Spinal cord (tissue), 10 donors: ENCODE results near the gene NUP155. TPM values are rescaled to one million over a fixed set of nuclear protein-coding genes. Genes with fewer than 3 reads are reported as not detected.
"Not testable (repeated sequence)": the region's sequence is repeated elsewhere in the genome, so short reads cannot be mapped to it uniquely, and the experiment has no call there.

Source experiments
- DNase-seq, 6 donors: peaks; one replicate each; pipeline versions ENCODE4 v3.0.0 to v3.0.0-alpha.2; 2013 to 2015; ENCODE audit warnings: low spot score in 6 of 6, low read depth in 4 of 6
- H3K27ac ChIP-seq: one replicate; pipeline ENCODE4 v1.5.1; 2013; ENCODE audit warnings: low read depth, low read length, control low read depth
- H3K27me3 ChIP-seq: one replicate; pipeline ENCODE4 v1.6.1; 2013; ENCODE audit warnings: low read length; ENCODE audit not compliant: control insufficient read depth, insufficient read depth
- H3K36me3 ChIP-seq: one replicate; pipeline ENCODE4 v1.6.1; 2013; ENCODE audit warnings: low read length; ENCODE audit not compliant: control insufficient read depth, insufficient read depth
- H3K4me1 ChIP-seq: one replicate; pipeline ENCODE4 v1.6.1; 2013; ENCODE audit warnings: low read length; ENCODE audit not compliant: control insufficient read depth, insufficient read depth
- H3K4me3 ChIP-seq: one replicate; pipeline ENCODE4 v1.5.1; 2013; ENCODE audit warnings: low read depth, low read length, control low read depth
- H3K9me3 ChIP-seq: one replicate; pipeline ENCODE4 v1.6.1; 2013; ENCODE audit warnings: low read length; ENCODE audit not compliant: control insufficient read depth, insufficient read depth
- WGBS: methylation state at CpG from one replicate; pipeline ENCODE4 v1.1.5; 2013; ENCODE audit warnings: missing lambda C conversion rate; ENCODE audit not compliant: insufficient coverage; 5-methylcytosine and 5-hydroxymethylcytosine counted together
- long read RNA-seq, 4 donors: transcript quantifications; one replicate each; lab custom pipeline, GENCODE V29; 2026
- polyA plus RNA-seq, 2 donors: library from polyadenylated mRNA; unstranded; fragments of 120-200 nt; gene quantifications; one replicate each; pipeline ENCODE4 v1.2.1, GENCODE V29; 2013; ENCODE audit not compliant: insufficient read length in 2 of 2
- total RNA-seq, 2 donors: library from RNA; depleted of rRNA in 1 of 2; stranded (reverse); fragments of 120-200 nt in 1 of 2; fragments of >200 nt in 1 of 2; gene quantifications; one replicate each; pipeline versions ENCODE4 v1.2.3 to v1.2.4, GENCODE V29; 2013 to 2014
- donor health status: healthy.

Gene NUP155
- total RNA-seq (10 to 100 TPM; 36.3 to 53.1 TPM), polyA plus RNA-seq (10 to 100 TPM; 19.7 to 20.0 TPM)
- long read RNA-seq, donor 1, partial matches to known transcripts = 0 of 1 reads
- long read RNA-seq, donor 1, other reads (novel, unspliced or antisense) = 0 of 1 reads
- long read RNA-seq, donor 2 = 0 reads
- long read RNA-seq, donor 3 = 0 reads
- long read RNA-seq, donor 4, full-length matches to known transcripts = 1 of 1 reads
- long read RNA-seq, donor 4, partial matches to known transcripts = 0 of 1 reads
- long read RNA-seq, donor 4, other reads (novel, unspliced or antisense) = 0 of 1 reads

- 0% methylated on average over 41 of the region's 49 CpGs for WGBS
- H3K4me3 ChIP-seq = peak within 1 kb of the TSS; percentile 83
- peak within 1 kb of the TSS; percentile 55 for H3K27ac ChIP-seq
- no peaks in the 10 kb centered on the region for H3K27me3 ChIP-seq
- DNase-seq = peak; percentile 87 to 99 (median 93)
- peaks cover 10% of the 10 kb centered on the region for H3K36me3 ChIP-seq
- peaks cover 15% of the 10 kb centered on the region for H3K4me1 ChIP-seq
- H3K9me3 ChIP-seq = no peaks in the 10 kb centered on the region
These were observed at the start of gene NUP155 for GRCh38 chr5:37370864-37371726. NUP155 (minus strand) TSS chr5:37371106; CDS start chr5:37370977, 129 bp downstream.

DNA sequence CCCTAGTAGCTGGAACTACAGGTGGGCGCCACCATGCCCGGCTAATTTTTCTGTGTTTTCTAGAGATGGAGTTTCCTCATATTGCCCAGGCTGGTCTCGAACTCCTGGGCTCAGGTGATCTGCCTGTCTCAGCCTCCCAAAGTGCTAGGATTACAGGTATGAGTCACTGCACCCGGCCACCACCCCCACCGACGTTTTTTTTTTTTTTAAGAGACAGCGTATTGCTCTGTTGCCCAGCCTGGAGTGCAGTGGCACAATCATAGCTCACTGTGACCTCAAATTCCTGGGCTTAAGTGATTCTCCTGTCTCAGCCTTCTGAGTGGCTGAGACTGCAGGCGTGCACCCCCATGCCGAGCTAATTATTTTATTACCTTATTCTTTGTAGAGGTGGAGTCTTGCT is 46.4 kb upstream of the NUP155 start:
- H3K36me3 ChIP-seq = peaks cover 22% of the 10 kb centered on the region
- H3K4me3 ChIP-seq = no peak overlapping the region
- no peaks in the 10 kb centered on the region for H3K27me3 ChIP-seq
- no peaks in the 10 kb centered on the region for H3K9me3 ChIP-seq
- WGBS = 95% methylated on average over 6 of the region's 9 CpGs
- no peaks in the 10 kb centered on the region for H3K4me1 ChIP-seq
- no peak for DNase-seq
- no peak overlapping the region for H3K27ac ChIP-seq

- DNase-seq, H3K4me3 ChIP-seq, H3K27me3 ChIP-seq, H3K4me1 ChIP-seq, H3K9me3 ChIP-seq, H3K27ac ChIP-seq: not testable (repeated sequence)
- no CpG with 5 or more reads among the region's 33 CpGs for WGBS
- peaks cover 22% of the 10 kb centered on the region for H3K36me3 ChIP-seq
These were observed 44.5 kb upstream of the NUP155 start for GRCh38 chr5:37415456-37415855.

DNA sequence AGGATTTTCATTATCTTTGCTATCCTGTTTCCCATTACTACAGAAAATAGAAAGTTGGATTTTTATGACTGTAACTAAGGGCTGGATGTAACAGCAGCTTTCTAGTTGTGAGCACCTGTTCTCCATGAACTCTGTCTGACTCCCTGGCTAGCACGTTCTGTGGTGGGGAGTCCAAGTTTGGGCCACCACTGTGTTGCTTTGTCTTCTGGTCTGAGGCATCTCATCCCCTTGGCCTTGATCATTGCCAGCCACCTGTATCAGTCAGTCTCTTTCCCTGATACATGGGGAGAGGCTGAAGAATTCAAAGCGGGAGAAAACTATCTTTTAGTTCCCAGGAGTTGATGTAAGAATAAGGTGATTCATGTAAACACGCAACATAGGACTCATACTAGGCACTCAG is 41.6 kb upstream of the NUP155 start:
- no peak overlapping the region for H3K4me3 ChIP-seq
- no peak for DNase-seq
- no peaks in the 10 kb centered on the region for H3K9me3 ChIP-seq
- peaks cover 19% of the 10 kb centered on the region for H3K36me3 ChIP-seq
- WGBS = no CpG with 5 or more reads among the region's 3 CpGs
- no peak overlapping the region for H3K27ac ChIP-seq
- H3K27me3 ChIP-seq = no peaks in the 10 kb centered on the region
- H3K4me1 ChIP-seq = no peaks in the 10 kb centered on the region

DNA sequence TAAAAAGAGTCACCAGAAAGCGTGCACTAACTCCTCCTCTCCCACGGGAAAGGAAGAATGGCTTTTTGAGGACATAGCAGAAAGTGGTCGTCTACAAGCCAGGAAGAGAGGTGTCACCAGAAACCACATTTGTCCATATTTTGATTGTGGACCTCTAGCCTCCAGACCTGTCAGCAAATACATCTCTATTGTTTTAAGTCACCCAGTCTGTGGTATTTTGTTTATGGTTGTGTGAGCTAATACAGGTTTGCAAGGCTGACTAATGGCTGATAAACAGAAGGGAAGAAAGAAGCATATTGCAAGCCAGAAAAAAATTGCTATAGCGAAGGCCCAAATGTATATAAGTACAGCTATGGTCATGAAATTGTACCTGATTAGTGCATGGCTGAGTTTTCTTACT is 29.6 kb upstream of the NUP155 start:
- no peaks in the 10 kb centered on the region for H3K27me3 ChIP-seq
- peaks cover 34% of the 10 kb centered on the region for H3K36me3 ChIP-seq
- no peaks in the 10 kb centered on the region for H3K9me3 ChIP-seq
- 93% methylated on average over 3 of the region's 4 CpGs for WGBS
- no peak overlapping the region for H3K4me3 ChIP-seq
- no peak overlapping the region for H3K27ac ChIP-seq
- H3K4me1 ChIP-seq = no peaks in the 10 kb centered on the region
- DNase-seq = no peak

DNA sequence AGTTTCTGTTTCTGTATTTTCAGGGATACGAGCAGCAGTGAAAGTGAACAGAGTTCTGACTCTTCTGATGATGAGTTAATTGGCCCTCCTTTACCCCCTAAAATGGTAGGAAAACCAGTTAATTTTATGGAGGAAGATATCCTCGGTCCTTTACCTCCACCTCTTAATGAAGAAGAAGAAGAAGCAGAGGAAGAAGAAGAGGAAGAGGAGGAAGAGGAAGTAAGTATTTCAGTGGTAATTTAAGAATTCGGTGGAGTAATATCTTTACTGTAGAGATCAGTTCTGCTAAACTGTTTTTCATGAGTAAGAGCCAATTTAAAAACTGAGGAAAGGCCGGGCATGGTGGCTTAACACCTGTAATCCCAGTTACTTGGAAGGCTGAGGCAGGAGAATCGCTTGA is 25.4 kb upstream of the NUP155 start:
- H3K4me1 ChIP-seq = no peaks in the 10 kb centered on the region
- H3K36me3 ChIP-seq = peaks cover 44% of the 10 kb centered on the region
- no peak overlapping the region for H3K27ac ChIP-seq
- no peaks in the 10 kb centered on the region for H3K9me3 ChIP-seq
- no peak for DNase-seq
- 96% methylated on average over 3 of the region's 5 CpGs for WGBS
- H3K4me3 ChIP-seq = no peak overlapping the region
- no peaks in the 10 kb centered on the region for H3K27me3 ChIP-seq

DNA sequence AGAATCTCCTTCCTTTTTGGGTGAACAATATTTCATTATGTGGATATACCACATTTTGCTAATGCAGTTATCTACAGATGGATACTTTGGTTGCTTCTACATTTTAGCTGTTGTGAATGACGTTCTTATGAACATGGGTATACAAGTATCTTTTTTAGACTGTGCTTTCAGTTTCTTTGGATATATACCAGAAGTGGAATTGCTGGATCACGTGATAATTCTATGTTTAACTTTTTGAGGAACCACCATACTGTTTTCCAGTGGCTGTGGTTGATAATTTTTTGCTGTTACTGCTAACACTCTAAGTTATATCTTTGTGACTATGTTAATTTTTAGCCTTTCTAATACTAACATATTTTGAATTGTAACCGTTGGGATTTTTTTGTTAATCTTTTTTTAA is 20.7 kb upstream of the NUP155 start:
- peaks cover 24% of the 10 kb centered on the region for H3K36me3 ChIP-seq
- no peaks in the 10 kb centered on the region for H3K27me3 ChIP-seq
- no peaks in the 10 kb centered on the region for H3K4me1 ChIP-seq
- no peaks in the 10 kb centered on the region for H3K9me3 ChIP-seq
- no peak for DNase-seq
- WGBS = 100% methylated on average over 1 of the region's 3 CpGs
- H3K27ac ChIP-seq = no peak overlapping the region
- H3K4me3 ChIP-seq = no peak overlapping the region

DNA sequence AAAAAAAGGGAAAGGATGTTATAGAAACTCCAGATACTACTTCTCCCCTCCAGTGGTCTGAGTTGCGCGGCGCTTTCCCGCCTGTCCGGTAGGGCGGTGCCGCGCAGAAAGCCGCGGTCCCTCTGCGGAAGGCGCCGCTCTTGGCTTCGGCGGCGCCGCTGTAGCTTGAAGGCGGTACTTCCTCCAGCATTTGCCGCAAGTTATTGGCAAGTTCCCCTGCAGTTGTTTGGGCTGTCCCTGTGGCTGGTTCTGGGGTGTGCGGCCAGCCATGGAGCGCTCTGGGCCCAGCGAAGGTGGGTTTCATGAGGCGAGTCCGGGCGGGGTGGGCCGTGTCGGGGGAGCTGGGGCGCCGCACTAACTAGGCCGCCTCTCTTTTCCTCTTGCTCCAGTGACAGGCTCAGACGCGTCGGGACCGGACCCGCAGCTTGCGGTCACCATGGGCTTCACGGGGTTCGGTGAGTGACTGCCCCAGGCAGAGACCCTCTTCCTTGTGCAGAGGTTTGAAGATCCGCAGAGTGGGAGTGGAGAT is 8.3 kb upstream of the NUP155 start, which contains the start of gene WDR70:
WDR70 (plus strand) TSS at position 219 of the 529 bp plus-strand sequence; CDS start at position 269, 50 bp downstream.
- H3K4me3 ChIP-seq = peak within 1 kb of the TSS; percentile 71
- WGBS = 0% methylated on average over 33 of the region's 39 CpGs

DNA sequence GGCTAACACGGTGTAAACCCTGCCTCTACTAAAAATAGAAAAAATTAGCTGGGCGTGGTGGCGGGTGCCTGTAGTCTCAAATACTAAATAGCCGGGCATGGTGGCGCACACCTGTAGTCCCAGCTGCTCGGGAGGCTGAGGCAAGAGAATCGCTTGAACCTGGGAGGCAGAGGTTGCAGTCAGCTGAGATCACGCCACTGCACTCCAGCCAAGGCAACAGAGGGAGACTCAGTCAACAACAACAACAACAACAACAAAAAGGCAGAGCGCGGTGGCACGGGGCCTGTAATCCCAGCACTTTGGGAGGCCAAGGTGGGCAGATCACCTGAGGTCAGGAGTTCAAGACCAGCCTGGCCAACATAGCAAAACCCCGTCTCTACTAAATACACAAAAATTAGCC is 7.2 kb upstream of the NUP155 start:
- WGBS = 98% methylated on average over 9 of the region's 12 CpGs
- H3K36me3 ChIP-seq = peaks cover 11% of the 10 kb centered on the region
- H3K9me3 ChIP-seq, H3K4me3 ChIP-seq, DNase-seq, H3K4me1 ChIP-seq, H3K27me3 ChIP-seq, H3K27ac ChIP-seq: not testable (repeated sequence)

More for the DNA sequence above, 8.3 kb upstream of the NUP155 start, which contains the start of gene WDR70:
- not testable (repeated sequence) for H3K9me3 ChIP-seq, H3K4me1 ChIP-seq, H3K27me3 ChIP-seq
- H3K36me3 ChIP-seq = peaks cover 13% of the 10 kb centered on the region
- H3K27ac ChIP-seq = peak within 1 kb of the TSS; percentile 25
- peak; percentile 67 to 95 (median 76) for DNase-seq
